ENCODE measurements around the gene TXNDC12. TPM values are rescaled to one million over a fixed set of nuclear protein-coding genes. Genes with fewer than 3 reads are reported as not detected.

The TXNDC12 gene
- total RNA-seq, 6 experiments from 2014 or later = 26.8 to 40.8 (median 32.0) TPM

- WGBS (ENCODE audit: insufficient coverage, low coverage, low lambda C conversion rate, missing lambda C conversion rate) = 79% methylated on average over 3 of the region's 3 CpGs
- Histone ChIP-seq H3K27me3 (no peaks in the 10 kb centered on the region), H3K27ac (no peak overlapping the region), H3K9me3 (no peaks in the 10 kb centered on the region), H3K36me3 (no peaks in the 10 kb centered on the region), H3K4me3 (no peak overlapping the region), H3K4me1 (no peaks in the 10 kb centered on the region)
- no peak for DNase-seq
- intact Hi-C loops (cut with DNase I) = no loop called here
- no peak for ATAC-seq
- TF ChIP-seq POLR2A (IDR thresholded peaks at IDR 0.05) (no peak), CTCF (IDR thresholded peaks at IDR 0.05) (no peak)
Observed at GRCh38 chr1:51982161-51982560, 72.8 kb downstream of the TXNDC12 start.

- no peak for DNase-seq
Observed at GRCh38 chr1:51981555-51981954, 73.4 kb downstream of the TXNDC12 start.

GRCh38 chr1:51978099-51978498 is 76.9 kb downstream of the TXNDC12 start:
- Histone ChIP-seq H3K36me3 (no peaks in the 10 kb centered on the region), H3K9me3 (no peaks in the 10 kb centered on the region), H3K27ac (no peak overlapping the region), H3K4me3 (no peak overlapping the region), H3K4me1 (no peaks in the 10 kb centered on the region), H3K27me3 (no peaks in the 10 kb centered on the region)
- ATAC-seq = no peak
- intact Hi-C loops (cut with DNase I) = no loop called here
- TF ChIP-seq POLR2A (IDR thresholded peaks at IDR 0.05) = no peak
- no peak for TF ChIP-seq CTCF (IDR thresholded peaks at IDR 0.05)
- DNase-seq = no peak

More at GRCh38 chr1:51981555-51981954, 73.4 kb downstream of the TXNDC12 start:
- WGBS (ENCODE audit: insufficient coverage, low coverage, low lambda C conversion rate, missing lambda C conversion rate) = 100% methylated on average over 1 of the region's 1 CpG
- no peak for ATAC-seq
- Histone ChIP-seq H3K27ac (no peak overlapping the region), H3K9me3 (no peaks in the 10 kb centered on the region), H3K4me3 (no peak overlapping the region), H3K4me1 (no peaks in the 10 kb centered on the region), H3K27me3 (no peaks in the 10 kb centered on the region), H3K36me3 (no peaks in the 10 kb centered on the region)
- TF ChIP-seq CTCF (IDR thresholded peaks at IDR 0.05) (no peak), POLR2A (IDR thresholded peaks at IDR 0.05) (no peak)
- intact Hi-C loops (cut with DNase I) = no loop called here

GRCh38 chr1:51976846-51977602 is 78.0 kb downstream of the TXNDC12 start:
- H3K27me3 ChIP-seq = no peaks in the 10 kb centered on the region
- H3K4me1 ChIP-seq = no peaks in the 10 kb centered on the region
- no peaks in the 10 kb centered on the region for H3K36me3 ChIP-seq
- TF ChIP-seq POLR2A (IDR thresholded peaks at IDR 0.05) = no peak
- no peak for TF ChIP-seq CTCF (IDR thresholded peaks at IDR 0.05)
- peak in 1 of 3 donors; percentile 40 for DNase-seq
- H3K27ac ChIP-seq = peak overlapping the region in 1 of 3 donors; percentile 51
- ATAC-seq = peak; percentile 52 to 95 (median 78)
- intact Hi-C loops (cut with DNase I) = no loop called here
- 9% methylated on average over 5 of the region's 12 CpGs for WGBS (ENCODE audit: insufficient coverage, low coverage, low lambda C conversion rate, missing lambda C conversion rate)
- peak overlapping the region in 1 of 3 donors; percentile 23 for H3K4me3 ChIP-seq
- no peaks in the 10 kb centered on the region for H3K9me3 ChIP-seq

All from right lobe of liver (tissue), 6 donors.